Immature natural killer cell (primary cell): ENCODE data around the gene PTPRD. TPM values are rescaled to one million over a fixed set of nuclear protein-coding genes. Genes with fewer than 3 reads are reported as not detected.

Experiments
- DNase-seq, 3 donors: peaks; one replicate each; pipeline ENCODE4 v3.0.0; 2022; ENCODE audit warnings: mixed read lengths in 1 of 3
- H3K27ac Mint-ChIP-seq, 6 donors: one replicate each; pipeline ENCODE4 v1.8.0; 2020; ENCODE audit warnings: mixed read lengths in 6 of 6, mild to moderate bottlenecking in 5 of 6, inconsistent platforms in 4 of 6, moderate library complexity in 3 of 6
- H3K27me3 Mint-ChIP-seq, 3 donors: one replicate each; pipeline ENCODE4 v1.8.0; 2020 to 2021; ENCODE audit warnings: low read depth in 3 of 3, mild to moderate bottlenecking in 3 of 3, mixed read lengths in 3 of 3, moderate library complexity in 3 of 3, inconsistent platforms in 1 of 3
- H3K36me3 Mint-ChIP-seq, 3 donors: one replicate each; pipeline ENCODE4 v1.8.0; 2020; ENCODE audit warnings: mixed read lengths in 3 of 3, inconsistent platforms in 2 of 3, mild to moderate bottlenecking in 2 of 3
- H3K4me1 Mint-ChIP-seq, 2 donors: one replicate each; pipeline ENCODE4 v1.8.0; 2020; ENCODE audit warnings: inconsistent platforms in 2 of 2, mild to moderate bottlenecking in 2 of 2, mixed read lengths in 2 of 2, moderate library complexity in 1 of 2
- H3K4me3 Mint-ChIP-seq, 5 donors: one replicate each; pipeline ENCODE4 v1.8.0; 2020; ENCODE audit warnings: mild to moderate bottlenecking in 5 of 5, mixed read lengths in 5 of 5, inconsistent platforms in 3 of 5, moderate library complexity in 3 of 5
- H3K9me3 Mint-ChIP-seq, 6 donors: one replicate each; pipeline ENCODE4 v1.8.0; 2020; ENCODE audit warnings: mild to moderate bottlenecking in 6 of 6, mixed read lengths in 6 of 6, inconsistent platforms in 4 of 6, moderate library complexity in 3 of 6
- polyA plus RNA-seq, 3 donors: library from polyadenylated mRNA; unstranded; fragments of 300-500 nt; fragmentation: Illumina TruSeq; gene quantifications; one replicate each; pipeline ENCODE4 v1.2.3, GENCODE V29; 2021

The PTPRD gene
- polyA plus RNA-seq, 3 donors from 2014 or later: not detected

DNA sequence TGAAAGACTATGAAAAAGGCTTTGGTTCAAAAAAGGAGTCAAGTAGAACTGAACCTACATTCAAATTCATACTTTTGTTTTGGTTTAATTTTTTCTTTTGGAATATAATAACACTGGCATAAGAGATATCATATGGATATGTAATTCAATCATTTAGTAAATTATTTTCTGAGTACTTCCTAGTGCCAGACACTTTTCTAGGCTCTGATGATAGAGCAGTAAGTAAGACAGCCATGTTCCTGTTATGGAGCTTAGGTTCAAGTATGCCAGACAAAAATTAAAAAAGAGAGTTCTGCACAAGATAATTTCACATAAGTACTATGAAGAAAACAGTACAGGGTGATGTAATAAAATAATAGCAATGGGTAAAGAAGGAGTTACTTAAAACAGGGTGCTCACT, 1074.0 kb downstream of the PTPRD start:
- peaks cover 0 to 2% (median 0%) of the 10 kb centered on the region in 3 donors for H3K27me3 Mint-ChIP-seq
- DNase-seq: no peak
- no peaks in the 10 kb centered on the region for H3K4me1 Mint-ChIP-seq
- no peaks in the 10 kb centered on the region for H3K36me3 Mint-ChIP-seq
- H3K9me3 Mint-ChIP-seq: peaks cover 0 to 36% (median 8%) of the 10 kb centered on the region in 6 donors
- H3K4me3 Mint-ChIP-seq: no peak overlapping the region
- no peak overlapping the region for H3K27ac Mint-ChIP-seq

DNA sequence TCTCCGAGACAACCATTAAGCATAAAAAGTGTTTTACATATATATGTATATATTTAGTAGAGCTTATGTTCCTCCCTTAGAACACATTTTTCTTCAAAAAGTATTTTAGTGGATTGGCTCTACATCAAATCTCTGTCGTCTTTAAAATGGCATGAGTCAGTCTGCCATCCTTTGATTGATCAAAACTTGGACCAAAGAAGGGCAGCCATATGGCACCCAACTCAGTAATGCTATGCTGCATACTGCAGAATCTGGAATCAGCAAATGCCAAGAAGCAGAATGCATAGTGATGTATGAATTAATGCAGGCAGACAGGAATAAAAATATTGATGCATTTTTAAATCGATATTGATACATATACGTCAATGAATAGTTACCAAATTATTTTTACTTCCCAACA, 1074.4 kb downstream of the PTPRD start:
- DNase-seq: no peak
- no peaks in the 10 kb centered on the region for H3K36me3 Mint-ChIP-seq
- peaks cover 0 to 2% (median 0%) of the 10 kb centered on the region in 3 donors for H3K27me3 Mint-ChIP-seq
- H3K4me3 Mint-ChIP-seq: no peak overlapping the region
- no peak overlapping the region for H3K27ac Mint-ChIP-seq
- H3K4me1 Mint-ChIP-seq: no peaks in the 10 kb centered on the region
- H3K9me3 Mint-ChIP-seq: peaks cover 0 to 36% (median 8%) of the 10 kb centered on the region in 6 donors

DNA sequence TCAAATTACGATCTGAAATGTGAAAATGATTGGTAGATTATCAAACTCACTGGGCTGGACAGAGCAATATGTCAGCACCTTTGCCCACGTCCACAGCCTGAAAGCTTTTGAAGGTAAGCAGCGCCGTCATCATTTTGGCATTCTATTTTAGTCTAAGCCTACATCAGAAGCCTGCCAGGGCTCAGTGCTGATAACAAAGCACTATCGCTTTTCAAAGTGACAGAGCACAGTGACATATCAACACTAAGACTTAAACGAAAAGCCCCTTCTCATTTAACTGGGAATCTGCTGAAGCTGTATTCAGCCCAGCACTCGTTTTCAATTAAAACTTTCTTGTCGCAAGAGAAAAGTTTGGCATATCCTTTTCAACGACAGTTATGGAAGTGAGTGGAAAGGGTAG, 1076.3 kb downstream of the PTPRD start:
- H3K27me3 Mint-ChIP-seq: peaks cover 0 to 2% (median 0%) of the 10 kb centered on the region in 3 donors
- no peaks in the 10 kb centered on the region for H3K36me3 Mint-ChIP-seq
- H3K9me3 Mint-ChIP-seq: peaks cover 0 to 32% (median 6%) of the 10 kb centered on the region in 6 donors
- H3K27ac Mint-ChIP-seq: no peak overlapping the region
- DNase-seq: no peak
- no peaks in the 10 kb centered on the region for H3K4me1 Mint-ChIP-seq
- H3K4me3 Mint-ChIP-seq: no peak overlapping the region

DNA sequence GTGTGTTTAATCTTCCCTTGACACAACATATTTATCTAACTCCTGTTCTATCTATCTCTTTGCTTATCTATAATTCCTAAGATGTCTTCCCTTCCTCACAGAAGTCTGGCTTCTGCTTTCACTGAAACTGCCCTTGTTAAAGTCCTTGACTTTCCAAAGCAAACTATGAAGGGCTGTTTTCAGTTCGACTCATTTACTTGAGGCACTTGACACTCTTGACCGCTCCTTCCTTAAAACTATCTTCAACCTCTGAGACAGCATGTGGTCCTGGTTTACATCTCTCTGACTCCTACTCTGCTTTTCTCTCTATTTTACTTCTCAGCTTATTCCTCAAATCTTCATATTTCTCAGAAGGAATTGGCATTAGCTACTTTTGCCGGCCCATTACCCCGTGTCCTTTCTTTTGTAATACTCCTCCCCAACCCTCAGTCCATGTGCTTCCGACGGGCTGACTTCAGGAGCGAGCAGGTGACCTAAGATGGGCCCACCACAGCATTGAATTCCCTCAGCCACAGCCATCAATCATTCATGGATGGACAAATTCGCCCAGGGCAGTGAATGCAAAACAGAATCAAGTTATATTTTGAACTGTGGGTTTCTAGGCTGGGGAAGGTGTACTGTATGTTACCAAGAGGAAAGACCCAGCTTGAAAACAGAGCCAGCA, 1089.2 kb downstream of the PTPRD start:
- no peaks in the 10 kb centered on the region for H3K27me3 Mint-ChIP-seq
- H3K36me3 Mint-ChIP-seq: peaks cover 0 to 4% (median 0%) of the 10 kb centered on the region in 3 donors
- no peak overlapping the region for H3K27ac Mint-ChIP-seq
- H3K9me3 Mint-ChIP-seq: peaks cover 4 to 16% (median 11%) of the 10 kb centered on the region in 6 donors
- no peak for DNase-seq
- H3K4me3 Mint-ChIP-seq: no peak overlapping the region
- no peaks in the 10 kb centered on the region for H3K4me1 Mint-ChIP-seq

DNA sequence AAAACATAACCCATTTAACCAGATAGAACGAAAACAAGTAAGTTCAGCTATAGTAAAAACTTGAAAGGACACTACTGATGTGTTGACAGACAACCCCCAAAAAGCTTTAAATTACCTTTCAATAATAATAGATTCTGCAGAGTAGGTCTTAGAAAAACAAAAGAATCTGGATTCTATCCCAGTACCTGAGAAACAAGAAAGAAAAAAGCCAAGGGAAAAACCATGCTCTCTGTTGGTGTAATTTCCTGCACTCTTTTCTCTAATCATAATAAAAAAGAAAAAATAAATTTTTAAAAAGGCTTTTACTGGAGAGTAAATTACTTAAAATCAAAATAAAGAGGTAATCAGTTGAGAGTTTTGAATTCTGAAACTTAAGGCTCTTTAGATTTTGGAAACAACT, 1090.4 kb downstream of the PTPRD start:
- no peak overlapping the region for H3K4me3 Mint-ChIP-seq
- H3K4me1 Mint-ChIP-seq: no peaks in the 10 kb centered on the region
- peaks cover 3 to 12% (median 6%) of the 10 kb centered on the region in 6 donors for H3K9me3 Mint-ChIP-seq
- no peak for DNase-seq
- H3K36me3 Mint-ChIP-seq: no peaks in the 10 kb centered on the region
- H3K27ac Mint-ChIP-seq: no peak overlapping the region
- no peaks in the 10 kb centered on the region for H3K27me3 Mint-ChIP-seq

DNA sequence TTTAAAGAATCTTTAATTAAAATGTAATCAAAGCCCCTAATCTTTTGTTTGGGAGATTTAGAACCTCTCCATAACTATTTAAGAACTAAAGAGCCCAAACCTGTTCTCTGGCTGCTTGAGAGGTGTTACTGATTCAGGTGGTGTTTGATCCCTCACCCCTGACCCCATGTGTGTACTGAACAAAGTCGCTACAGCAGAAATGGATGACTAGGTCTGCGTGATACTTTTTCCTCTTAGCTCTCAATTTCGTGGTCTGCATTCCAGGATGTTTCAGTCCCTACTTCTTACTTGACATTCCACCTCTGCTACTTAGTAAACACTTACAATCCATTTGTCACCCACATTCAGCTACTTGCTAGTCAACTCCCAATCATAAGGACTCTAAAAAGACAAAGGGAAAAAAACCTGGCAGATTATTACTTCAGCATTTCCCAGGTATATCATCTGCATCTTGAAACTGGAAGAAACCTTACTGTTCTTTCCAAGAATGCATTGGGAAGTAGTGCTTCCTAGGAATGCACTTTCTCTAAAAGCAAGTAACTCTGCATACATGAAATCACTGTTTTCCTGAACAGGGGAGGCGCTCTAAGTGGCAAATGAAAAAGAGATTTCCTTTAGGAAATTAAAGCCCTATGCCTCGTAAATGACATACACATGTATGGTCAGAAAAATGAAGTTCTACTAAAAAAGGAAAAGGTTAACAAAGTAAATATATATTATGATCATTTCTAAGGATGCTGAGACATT, 1091.6 kb downstream of the PTPRD start:
- Mint-ChIP-seq H3K27ac (no peak overlapping the region), H3K4me1 (no peaks in the 10 kb centered on the region), H3K36me3 (no peaks in the 10 kb centered on the region), H3K27me3 (no peaks in the 10 kb centered on the region), H3K4me3 (no peak overlapping the region), H3K9me3 (peaks cover 3 to 15% (median 7%) of the 10 kb centered on the region in 6 donors)
- DNase-seq: no peak

DNA sequence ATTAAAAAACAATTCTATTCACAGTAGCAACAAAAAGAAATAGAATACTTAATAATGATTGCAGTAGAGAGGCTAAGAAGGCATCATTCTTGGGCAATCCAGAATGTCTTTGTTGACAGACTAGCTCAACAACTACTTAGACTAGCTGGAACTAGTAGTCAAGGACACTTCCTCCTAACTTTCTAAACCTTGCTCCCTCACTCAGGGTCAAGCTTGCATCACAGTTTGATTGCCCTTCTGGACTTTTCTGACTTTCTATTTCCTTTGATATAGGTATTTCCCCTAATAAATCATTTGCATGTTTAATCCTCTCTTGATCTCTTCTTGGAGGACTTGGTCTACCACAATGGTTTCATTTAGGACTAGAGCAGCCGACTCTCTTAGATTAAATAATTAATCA, 1107.9 kb downstream of the PTPRD start:
- no peak overlapping the region for H3K4me3 Mint-ChIP-seq
- DNase-seq: no peak
- H3K27ac Mint-ChIP-seq: no peak overlapping the region
- peaks cover 8 to 29% (median 10%) of the 10 kb centered on the region in 6 donors for H3K9me3 Mint-ChIP-seq
- no peaks in the 10 kb centered on the region for H3K27me3 Mint-ChIP-seq
- H3K36me3 Mint-ChIP-seq: no peaks in the 10 kb centered on the region
- H3K4me1 Mint-ChIP-seq: no peaks in the 10 kb centered on the region

DNA sequence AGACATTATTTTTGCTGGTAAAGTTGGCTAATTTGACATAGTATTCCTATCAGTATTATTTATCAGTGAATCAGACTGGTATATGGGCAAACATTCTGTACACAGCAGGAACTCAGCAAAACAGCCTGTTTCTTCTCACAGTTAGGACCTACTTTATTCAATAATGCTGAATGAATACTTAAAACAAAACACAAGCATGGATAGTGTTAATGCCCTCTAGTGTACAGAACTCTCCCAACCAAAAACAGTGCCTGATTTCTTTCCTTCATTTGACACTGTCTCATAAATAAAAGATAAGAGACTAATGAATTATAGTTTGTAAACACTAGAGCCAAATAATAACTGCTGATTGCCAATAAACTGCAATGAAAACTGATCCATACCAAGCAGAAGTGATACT, 1113.3 kb downstream of the PTPRD start:
- Mint-ChIP-seq H3K4me1 (no peaks in the 10 kb centered on the region), H3K9me3 (peaks cover 8 to 36% (median 18%) of the 10 kb centered on the region in 6 donors), H3K4me3 (no peak overlapping the region), H3K27me3 (peaks cover 0 to 2% (median 0%) of the 10 kb centered on the region in 3 donors), H3K27ac (no peak overlapping the region), H3K36me3 (peaks cover 0 to 5% (median 0%) of the 10 kb centered on the region in 3 donors)
- no peak for DNase-seq

DNA sequence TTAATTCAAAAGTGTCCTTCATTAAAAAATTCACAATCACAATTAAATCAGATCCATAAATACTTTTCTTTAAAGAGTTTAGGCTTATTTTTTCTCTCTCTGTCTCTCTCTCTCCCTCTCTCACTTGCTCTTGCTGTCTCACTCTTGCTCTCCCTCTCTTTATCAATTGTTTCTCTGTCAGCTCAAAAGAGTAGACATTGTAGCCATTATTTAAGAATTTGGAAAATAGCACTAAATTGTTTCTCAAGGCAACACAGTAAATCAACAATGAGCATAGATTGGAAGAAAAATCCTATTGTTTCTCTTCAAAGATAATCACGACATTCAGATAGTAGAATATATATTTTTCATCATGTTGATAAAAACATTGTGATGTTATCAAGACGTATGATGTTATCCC, 1114.0 kb downstream of the PTPRD start:
- no peaks in the 10 kb centered on the region for H3K4me1 Mint-ChIP-seq
- peaks cover 0 to 2% (median 0%) of the 10 kb centered on the region in 3 donors for H3K27me3 Mint-ChIP-seq
- no peak overlapping the region for H3K4me3 Mint-ChIP-seq
- no peak overlapping the region for H3K27ac Mint-ChIP-seq
- DNase-seq: no peak
- H3K36me3 Mint-ChIP-seq: peaks cover 0 to 6% (median 0%) of the 10 kb centered on the region in 3 donors
- H3K9me3 Mint-ChIP-seq: peaks cover 10 to 42% (median 22%) of the 10 kb centered on the region in 6 donors

DNA sequence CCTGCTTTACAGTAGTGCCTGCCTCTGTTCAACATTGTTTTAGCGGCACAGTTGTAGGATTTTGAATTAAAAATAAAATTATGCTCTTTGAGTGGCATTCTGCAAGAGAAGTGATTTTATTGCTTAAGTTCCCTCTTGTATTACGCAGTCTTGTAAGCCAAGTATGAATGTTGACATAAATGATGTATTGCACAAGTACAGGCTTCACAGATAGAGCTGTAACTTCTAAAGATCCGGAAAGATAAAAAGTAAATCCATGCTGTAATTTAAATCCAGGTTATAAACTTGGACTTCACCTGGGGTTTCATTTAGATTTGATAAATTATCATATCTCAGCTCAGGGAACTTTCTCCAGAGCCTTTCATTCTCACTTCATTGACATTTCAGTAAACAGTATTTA, 1114.7 kb downstream of the PTPRD start:
- H3K4me3 Mint-ChIP-seq: no peak overlapping the region
- peaks cover 0 to 6% (median 0%) of the 10 kb centered on the region in 3 donors for H3K36me3 Mint-ChIP-seq
- H3K27me3 Mint-ChIP-seq: peaks cover 0 to 2% (median 0%) of the 10 kb centered on the region in 3 donors
- no peak overlapping the region for H3K27ac Mint-ChIP-seq
- no peak for DNase-seq
- no peaks in the 10 kb centered on the region for H3K4me1 Mint-ChIP-seq
- peaks cover 11 to 46% (median 25%) of the 10 kb centered on the region in 6 donors for H3K9me3 Mint-ChIP-seq

DNA sequence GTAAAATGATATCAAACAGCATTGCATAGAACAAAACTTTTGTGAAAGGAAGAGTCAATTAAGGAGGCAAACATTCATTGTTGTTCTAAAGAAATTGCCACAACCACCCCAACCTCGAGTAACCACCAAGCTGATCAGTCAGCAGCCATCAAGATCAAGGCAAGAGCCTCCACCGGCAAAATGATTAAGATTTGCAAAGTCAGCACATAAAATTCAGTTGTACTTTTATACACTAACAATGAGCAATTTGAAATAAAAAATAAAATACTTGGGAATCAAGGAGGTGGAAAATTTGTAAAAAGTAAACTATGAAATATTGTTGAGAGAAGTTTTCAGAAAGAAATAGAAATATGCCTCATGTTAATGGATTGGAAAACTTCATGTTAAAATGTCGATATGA, 1118.5 kb downstream of the PTPRD start:
- DNase-seq: no peak
- H3K4me3 Mint-ChIP-seq: no peak overlapping the region

DNA sequence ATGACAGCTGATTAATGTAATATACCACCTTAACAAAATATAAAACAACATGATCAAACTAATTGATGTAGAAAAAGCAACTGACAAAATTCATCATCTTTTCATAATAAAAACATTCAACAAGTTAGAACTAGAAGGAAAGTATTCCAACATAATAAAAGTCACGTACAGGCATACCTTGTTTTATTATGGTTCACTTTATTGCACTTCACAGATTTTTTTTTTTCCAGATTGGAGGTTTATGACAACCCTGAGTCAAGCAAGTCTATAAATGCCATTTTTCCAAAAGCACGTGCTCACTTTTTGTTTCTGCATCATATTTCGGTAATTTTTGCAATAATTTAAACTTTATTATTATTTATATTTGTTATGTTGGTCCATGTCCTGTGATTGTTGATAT, 1120.3 kb downstream of the PTPRD start:
- Mint-ChIP-seq H3K36me3 (peaks cover 0 to 6% (median 0%) of the 10 kb centered on the region in 3 donors), H3K4me1 (no peaks in the 10 kb centered on the region), H3K4me3 (no peak overlapping the region), H3K27ac (no peak overlapping the region), H3K27me3 (peaks cover 0 to 2% (median 1%) of the 10 kb centered on the region in 3 donors), H3K9me3 (peaks cover 13 to 73% (median 42%) of the 10 kb centered on the region in 6 donors)
- DNase-seq: no peak

More for the DNA sequence above, 1118.5 kb downstream of the PTPRD start:
- no peaks in the 10 kb centered on the region for H3K4me1 Mint-ChIP-seq
- peaks cover 0 to 2% (median 1%) of the 10 kb centered on the region in 3 donors for H3K27me3 Mint-ChIP-seq
- H3K27ac Mint-ChIP-seq: no peak overlapping the region
- peaks cover 0 to 6% (median 0%) of the 10 kb centered on the region in 3 donors for H3K36me3 Mint-ChIP-seq
- peaks cover 16 to 72% (median 37%) of the 10 kb centered on the region in 6 donors for H3K9me3 Mint-ChIP-seq

DNA sequence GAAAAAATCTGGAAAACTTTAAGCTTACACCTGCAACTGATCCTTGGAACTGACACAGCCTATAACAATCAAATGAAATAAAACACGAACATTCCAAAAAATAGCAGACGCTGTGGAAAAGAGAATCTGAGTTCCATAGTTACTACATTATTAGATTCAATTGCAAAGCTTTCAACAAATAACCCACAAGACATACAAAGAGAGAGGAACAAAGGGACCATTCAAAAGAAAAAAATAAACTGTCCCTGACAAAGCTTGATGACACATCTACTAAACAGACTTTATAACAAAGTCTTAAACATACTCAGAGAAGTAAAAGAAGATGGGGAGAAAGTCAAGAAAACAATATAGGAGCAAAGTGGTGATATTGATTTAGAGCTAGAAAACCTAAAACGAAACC, 1123.6 kb downstream of the PTPRD start:
- Mint-ChIP-seq H3K4me1 (no peaks in the 10 kb centered on the region), H3K36me3 (no peaks in the 10 kb centered on the region), H3K4me3 (no peak overlapping the region), H3K27ac (no peak overlapping the region), H3K9me3 (peaks cover 12 to 57% (median 37%) of the 10 kb centered on the region in 6 donors), H3K27me3 (peaks cover 0 to 1% (median 0%) of the 10 kb centered on the region in 3 donors)
- no peak for DNase-seq

DNA sequence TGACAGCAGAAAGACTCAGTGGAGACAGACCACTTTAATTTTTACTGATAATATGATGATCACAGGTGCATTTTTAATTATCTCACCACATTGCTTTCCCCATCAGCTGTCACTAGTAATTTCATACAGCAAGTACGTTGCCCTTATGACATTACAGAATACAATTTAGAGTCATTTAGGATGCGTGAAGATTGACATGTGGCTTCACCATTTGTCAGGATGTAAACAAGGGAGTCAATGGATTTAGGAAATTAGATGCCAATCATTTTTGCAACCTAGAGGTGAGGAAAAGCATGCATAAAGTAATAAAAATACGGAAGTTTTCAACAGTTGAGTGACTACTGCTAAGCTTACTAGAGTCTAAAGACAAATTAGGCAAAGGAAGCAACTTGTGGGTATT, 1129.6 kb downstream of the PTPRD start:
- Mint-ChIP-seq H3K27me3 (no peaks in the 10 kb centered on the region), H3K4me3 (no peak overlapping the region), H3K9me3 (peaks cover 0 to 41% (median 19%) of the 10 kb centered on the region in 6 donors), H3K36me3 (no peaks in the 10 kb centered on the region), H3K27ac (no peak overlapping the region), H3K4me1 (no peaks in the 10 kb centered on the region)
- no peak for DNase-seq
